ENCODE results near the gene SEMA4D.

Gene SEMA4D

GRCh38 chr9:89431930-89432725, 65.8 kb downstream of the SEMA4D start:
- no peak for DNase-seq (ENCODE audit: low read depth in 2 of 2)

GRCh38 chr9:89430995-89431394, 66.9 kb downstream of the SEMA4D start:
- no peak for DNase-seq (ENCODE audit: low read depth in 2 of 2)

GRCh38 chr9:89428901-89429890, 68.7 kb downstream of the SEMA4D start:
- DNase-seq (ENCODE audit: low read depth in 2 of 2), result peak in 1 of 2 donors; percentile 43

GRCh38 chr9:89428222-89428761, 69.6 kb downstream of the SEMA4D start:
- DNase-seq (ENCODE audit: low read depth in 2 of 2), result no peak

GRCh38 chr9:89427621-89428221, 70.2 kb downstream of the SEMA4D start:
- peak; percentile 61 to 65 for DNase-seq (ENCODE audit: low read depth in 2 of 2)

GRCh38 chr9:89426384-89426961, 71.4 kb downstream of the SEMA4D start:
- DNase-seq (ENCODE audit: low read depth in 2 of 2), result no peak

GRCh38 chr9:89425921-89426383, 72.0 kb downstream of the SEMA4D start:
- no peak for DNase-seq (ENCODE audit: low read depth in 2 of 2)

GRCh38 chr9:89425024-89425805, 72.7 kb downstream of the SEMA4D start:
- no peak for DNase-seq (ENCODE audit: low read depth in 2 of 2)

- peak in 1 of 2 donors; percentile 50 for DNase-seq (ENCODE audit: low read depth in 2 of 2)
Measured at GRCh38 chr9:89422151-89422975, 75.5 kb downstream of the SEMA4D start.

GRCh38 chr9:89421595-89421994, 76.3 kb downstream of the SEMA4D start:
- DNase-seq (ENCODE audit: low read depth in 2 of 2), result no peak

- no peak for DNase-seq (ENCODE audit: low read depth in 2 of 2)
Measured at GRCh38 chr9:89420397-89421178, 77.3 kb downstream of the SEMA4D start.

- no peak for DNase-seq (ENCODE audit: low read depth in 2 of 2)
Measured at GRCh38 chr9:89419978-89420394, 77.9 kb downstream of the SEMA4D start.

- DNase-seq (ENCODE audit: low read depth in 2 of 2), result peak; percentile 55 to 59
Measured at GRCh38 chr9:89418882-89419640, 78.9 kb downstream of the SEMA4D start.

- no peak for DNase-seq (ENCODE audit: low read depth in 2 of 2)
Measured at GRCh38 chr9:89418474-89418845, 79.5 kb downstream of the SEMA4D start.

- no peak for DNase-seq (ENCODE audit: low read depth in 2 of 2)
Measured at GRCh38 chr9:89417832-89418473, 80.0 kb downstream of the SEMA4D start.

GRCh38 chr9:89414670-89415324, 83.1 kb downstream of the SEMA4D start:
- DNase-seq (ENCODE audit: low read depth in 2 of 2), result no peak

Measured in stimulated activated CD8-positive, alpha-beta memory T cell treated with anti-CD3 and anti-CD28 coated beads, Interleukin-2, amount 100 ng/mL, for 1 hour (primary cell).